Measurements from ENCODE around the gene ALG14.
"Not testable (repeated sequence)": the region's sequence is repeated elsewhere in the genome, so short reads cannot be mapped to it uniquely, and the experiment has no call there.

The ALG14 gene

GRCh38 chr1:95041491-95042165, 31.1 kb downstream of the ALG14 start:
- no peak for DNase-seq

GRCh38 chr1:95040032-95040525, 32.7 kb downstream of the ALG14 start:
- DNase-seq: no peak

- DNase-seq: no peak
These were observed 33.3 kb downstream of the ALG14 start for GRCh38 chr1:95039360-95040031.

- no peak for DNase-seq
These were observed 37.2 kb downstream of the ALG14 start for GRCh38 chr1:95035536-95035935.

GRCh38 chr1:95034506-95034905, 38.2 kb downstream of the ALG14 start:
- DNase-seq: no peak

- DNase-seq: no peak
These were observed 38.9 kb downstream of the ALG14 start for GRCh38 chr1:95033843-95034242.

- no peak for DNase-seq
These were observed 43.2 kb downstream of the ALG14 start for GRCh38 chr1:95029532-95029931.

- DNase-seq: no peak
These were observed 43.8 kb downstream of the ALG14 start for GRCh38 chr1:95028954-95029353.

- DNase-seq: no peak
These were observed 45.7 kb downstream of the ALG14 start for GRCh38 chr1:95027046-95027445.

GRCh38 chr1:95023399-95024043, 49.2 kb downstream of the ALG14 start:
- no peak for DNase-seq

GRCh38 chr1:95022644-95022926, 50.2 kb downstream of the ALG14 start:
- no peak for DNase-seq

GRCh38 chr1:95021805-95022643, 50.7 kb downstream of the ALG14 start:
- DNase-seq: no peak

- no peak for DNase-seq
These were observed 51.6 kb downstream of the ALG14 start for GRCh38 chr1:95021119-95021518.

GRCh38 chr1:95019466-95019865, 53.3 kb downstream of the ALG14 start:
- not testable (repeated sequence) for DNase-seq

- DNase-seq: no peak
These were observed 54.0 kb downstream of the ALG14 start for GRCh38 chr1:95018602-95019369.

GRCh38 chr1:95017775-95018174, 55.0 kb downstream of the ALG14 start:
- DNase-seq: no peak

- no peak for DNase-seq
These were observed 57.7 kb downstream of the ALG14 start for GRCh38 chr1:95015076-95015475.

GRCh38 chr1:95013950-95014574, 58.7 kb downstream of the ALG14 start:
- DNase-seq: no peak

GRCh38 chr1:95012389-95012788, 60.4 kb downstream of the ALG14 start:
- no peak for DNase-seq

- no peak for DNase-seq
These were observed 62.6 kb downstream of the ALG14 start for GRCh38 chr1:95010158-95010557.

GRCh38 chr1:95007687-95008086, 65.1 kb downstream of the ALG14 start:
- no peak for DNase-seq

- DNase-seq: no peak
These were observed 66.1 kb downstream of the ALG14 start for GRCh38 chr1:95006681-95007080.
